HUDEP-2 (cell line): ENCODE measurements around the gene ERC2.
A peak's percentile ranks its signal among the peaks of the same experiment; 100 is the strongest.

Experiments
- DNase-seq, 76 experiments: peaks; one replicate each; lab custom pipeline; 2025; ENCODE audit not compliant: unreplicated experiment in 76 of 76; lab: John Stamatoyannopoulos, UW

Gene ERC2

GRCh38 chr3:56370991-56371775 is 97.1 kb downstream of the ERC2 start:
- no peak for DNase-seq

GRCh38 chr3:56369914-56370313 is 98.4 kb downstream of the ERC2 start:
- no peak for DNase-seq

GRCh38 chr3:56368846-56369245 is 99.4 kb downstream of the ERC2 start:
- DNase-seq = no peak

- no peak for DNase-seq
These were observed 101.6 kb downstream of the ERC2 start for GRCh38 chr3:56366641-56367162.

GRCh38 chr3:56365905-56366640 is 102.2 kb downstream of the ERC2 start:
- no peak for DNase-seq

GRCh38 chr3:56364665-56365064 is 103.6 kb downstream of the ERC2 start:
- no peak for DNase-seq

- DNase-seq = no peak
These were observed 104.5 kb downstream of the ERC2 start for GRCh38 chr3:56363720-56364119.

- no peak for DNase-seq
These were observed 106.5 kb downstream of the ERC2 start for GRCh38 chr3:56361731-56362130.

GRCh38 chr3:56357266-56357665 is 111.0 kb downstream of the ERC2 start:
- no peak for DNase-seq

- no peak for DNase-seq
These were observed 111.5 kb downstream of the ERC2 start for GRCh38 chr3:56356808-56357207.

- DNase-seq = no peak
These were observed 112.6 kb downstream of the ERC2 start for GRCh38 chr3:56355570-56356185.

GRCh38 chr3:56351537-56351936 is 116.7 kb downstream of the ERC2 start:
- DNase-seq = no peak

- DNase-seq = peak in 30 of 76 experiments; percentile 1 to 52 (median 14)
These were observed 120.9 kb downstream of the ERC2 start for GRCh38 chr3:56347219-56347871.

GRCh38 chr3:56342475-56342874 is 125.8 kb downstream of the ERC2 start:
- DNase-seq = no peak

- DNase-seq = no peak
These were observed 128.6 kb downstream of the ERC2 start for GRCh38 chr3:56339671-56340070.

GRCh38 chr3:56339244-56339643 is 129.0 kb downstream of the ERC2 start:
- no peak for DNase-seq

GRCh38 chr3:56336023-56336422 is 132.2 kb downstream of the ERC2 start:
- DNase-seq = no peak

- DNase-seq = no peak
These were observed 143.8 kb downstream of the ERC2 start for GRCh38 chr3:56324473-56324872.

GRCh38 chr3:56323986-56324420 is 144.3 kb downstream of the ERC2 start:
- DNase-seq = peak in 1 of 76 experiments; percentile 5

GRCh38 chr3:56322862-56323261 is 145.4 kb downstream of the ERC2 start:
- no peak for DNase-seq

GRCh38 chr3:56321892-56322291 is 146.4 kb downstream of the ERC2 start:
- DNase-seq = no peak
